ENCODE data around the gene SYNCRIP.

SYNCRIP gene

GRCh38 chr6:85620308-85620707 lies 22.4 kb downstream of the SYNCRIP start:
- H3K4me3 ChIP-seq (ENCODE audit: low read length), result no peak overlapping the region
- DNase-seq (ENCODE audit: low read depth), result peak; percentile 29
- TF ChIP-seq CTCF (conservative IDR thresholded peaks at IDR 0.05; ENCODE audit: low read length), result no peak

- H3K4me3 ChIP-seq (ENCODE audit: low read length), result no peak overlapping the region
- DNase-seq (ENCODE audit: low read depth), result no peak
- TF ChIP-seq CTCF (conservative IDR thresholded peaks at IDR 0.05; ENCODE audit: low read length), result no peak
These were observed 27.9 kb downstream of the SYNCRIP start for GRCh38 chr6:85614780-85615179.

- no peak overlapping the region for H3K4me3 ChIP-seq (ENCODE audit: low read length)
- TF ChIP-seq CTCF (conservative IDR thresholded peaks at IDR 0.05; ENCODE audit: low read length), result no peak
- no peak for DNase-seq (ENCODE audit: low read depth)
These were observed 29.8 kb downstream of the SYNCRIP start for GRCh38 chr6:85612690-85613474.

- no peak for DNase-seq (ENCODE audit: low read depth)
- H3K4me3 ChIP-seq (ENCODE audit: low read length), result no peak overlapping the region
- no peak for TF ChIP-seq CTCF (conservative IDR thresholded peaks at IDR 0.05; ENCODE audit: low read length)
These were observed 32.3 kb downstream of the SYNCRIP start for GRCh38 chr6:85610182-85610895.

GRCh38 chr6:85602100-85602499 lies 40.6 kb downstream of the SYNCRIP start:
- H3K4me3 ChIP-seq (ENCODE audit: low read length), result no peak overlapping the region
- no peak for TF ChIP-seq CTCF (conservative IDR thresholded peaks at IDR 0.05; ENCODE audit: low read length)
- DNase-seq (ENCODE audit: low read depth), result no peak

- no peak for TF ChIP-seq CTCF (conservative IDR thresholded peaks at IDR 0.05; ENCODE audit: low read length)
- DNase-seq (ENCODE audit: low read depth), result no peak
- no peak overlapping the region for H3K4me3 ChIP-seq (ENCODE audit: low read length)
These were observed 41.9 kb downstream of the SYNCRIP start for GRCh38 chr6:85600713-85601313.
